DOHH2 (cell line): Measurements from ENCODE around the gene LOXL1.
"Not testable (repeated sequence)": the region's sequence is repeated elsewhere in the genome, so short reads cannot be mapped to it uniquely, and the experiment has no call there.

Experiments used
- EZH2phosphoT487 ChIP-seq: fragments of 200-600 bp; sonication (generic); IDR thresholded peaks from 2 replicates; pipeline ENCODE4 v1.6.1; 2017; ENCODE audit warnings: borderline replicate concordance, mild to moderate bottlenecking, antibody characterized with exemption, low read length, moderate library complexity, mixed read lengths
- TF ChIP-seq, protein P1 (sequence below): fragments of 200-600 bp; sonication (generic); IDR thresholded peaks from one replicate; pipeline ENCODE4 v1.5.1; 2014; ENCODE audit warnings: antibody characterized with exemption, mild to moderate bottlenecking, low read depth, low read length; ENCODE audit not compliant: poor library complexity, severe bottlenecking

DNA sequence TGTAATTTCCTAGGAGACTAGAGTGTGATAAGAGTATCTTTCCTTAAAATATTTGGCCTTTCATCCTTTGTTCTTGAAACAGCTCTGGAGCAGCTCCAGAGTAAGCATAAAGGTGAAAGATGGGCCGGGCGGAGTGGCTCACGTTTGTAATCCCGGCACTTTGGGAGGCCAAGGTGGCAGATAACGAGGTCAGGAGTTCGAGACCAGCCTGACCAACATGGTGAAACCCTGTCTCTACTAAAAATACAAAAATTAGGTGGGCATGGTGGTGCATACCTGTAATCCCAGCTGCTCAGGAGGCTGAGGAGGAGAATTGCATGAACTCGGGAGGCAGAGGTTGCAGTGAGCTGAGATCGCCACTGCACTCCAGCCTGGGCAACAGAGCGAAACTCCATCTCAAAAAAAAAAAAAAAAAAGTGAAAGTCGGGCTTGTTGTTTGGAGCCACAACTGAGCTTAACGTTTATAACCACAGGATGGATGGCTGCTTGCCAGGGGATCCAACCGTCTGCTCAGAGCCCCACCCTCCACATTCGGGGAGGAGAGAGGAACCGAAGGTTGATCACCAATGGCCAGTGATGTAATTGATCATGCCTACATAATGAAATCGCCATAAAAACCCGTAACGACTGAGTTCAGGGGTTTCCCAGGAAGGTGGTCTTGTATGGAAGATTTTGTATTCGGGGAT lies 49.3 kb downstream of the LOXL1 start:
- TF ChIP-seq, protein P1, sequence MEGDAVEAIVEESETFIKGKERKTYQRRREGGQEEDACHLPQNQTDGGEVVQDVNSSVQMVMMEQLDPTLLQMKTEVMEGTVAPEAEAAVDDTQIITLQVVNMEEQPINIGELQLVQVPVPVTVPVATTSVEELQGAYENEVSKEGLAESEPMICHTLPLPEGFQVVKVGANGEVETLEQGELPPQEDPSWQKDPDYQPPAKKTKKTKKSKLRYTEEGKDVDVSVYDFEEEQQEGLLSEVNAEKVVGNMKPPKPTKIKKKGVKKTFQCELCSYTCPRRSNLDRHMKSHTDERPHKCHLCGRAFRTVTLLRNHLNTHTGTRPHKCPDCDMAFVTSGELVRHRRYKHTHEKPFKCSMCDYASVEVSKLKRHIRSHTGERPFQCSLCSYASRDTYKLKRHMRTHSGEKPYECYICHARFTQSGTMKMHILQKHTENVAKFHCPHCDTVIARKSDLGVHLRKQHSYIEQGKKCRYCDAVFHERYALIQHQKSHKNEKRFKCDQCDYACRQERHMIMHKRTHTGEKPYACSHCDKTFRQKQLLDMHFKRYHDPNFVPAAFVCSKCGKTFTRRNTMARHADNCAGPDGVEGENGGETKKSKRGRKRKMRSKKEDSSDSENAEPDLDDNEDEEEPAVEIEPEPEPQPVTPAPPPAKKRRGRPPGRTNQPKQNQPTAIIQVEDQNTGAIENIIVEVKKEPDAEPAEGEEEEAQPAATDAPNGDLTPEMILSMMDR = not testable (repeated sequence)
- TF ChIP-seq EZH2phosphoT487 = not testable (repeated sequence)
